LNCaP clone FGC (cell line): ENCODE results near the gene FCRL6.

Source experiments
- DNase-seq: peaks from one replicate; pipeline ENCODE4 v3.0.0-alpha.2; 2011; ENCODE audit warnings: low read depth
- H3K4me3 ChIP-seq: 2 replicates; pipeline ENCODE4 v1.5.1; 2011; ENCODE audit warnings: mild to moderate bottlenecking, low read depth, low read length, control low read depth
- TF ChIP-seq, protein P1 (sequence below): IDR thresholded peaks from 2 replicates; pipeline ENCODE4 v1.5.1; 2012; ENCODE audit warnings: mild to moderate bottlenecking; ENCODE audit not compliant: control insufficient read depth, insufficient read depth; ENCODE audit errors: extremely low read depth

FCRL6 gene

GRCh38 chr1:159857889-159858288 is 55.7 kb downstream of the FCRL6 start:
- no peak overlapping the region for H3K4me3 ChIP-seq
- no peak for DNase-seq
- TF ChIP-seq, protein P1, sequence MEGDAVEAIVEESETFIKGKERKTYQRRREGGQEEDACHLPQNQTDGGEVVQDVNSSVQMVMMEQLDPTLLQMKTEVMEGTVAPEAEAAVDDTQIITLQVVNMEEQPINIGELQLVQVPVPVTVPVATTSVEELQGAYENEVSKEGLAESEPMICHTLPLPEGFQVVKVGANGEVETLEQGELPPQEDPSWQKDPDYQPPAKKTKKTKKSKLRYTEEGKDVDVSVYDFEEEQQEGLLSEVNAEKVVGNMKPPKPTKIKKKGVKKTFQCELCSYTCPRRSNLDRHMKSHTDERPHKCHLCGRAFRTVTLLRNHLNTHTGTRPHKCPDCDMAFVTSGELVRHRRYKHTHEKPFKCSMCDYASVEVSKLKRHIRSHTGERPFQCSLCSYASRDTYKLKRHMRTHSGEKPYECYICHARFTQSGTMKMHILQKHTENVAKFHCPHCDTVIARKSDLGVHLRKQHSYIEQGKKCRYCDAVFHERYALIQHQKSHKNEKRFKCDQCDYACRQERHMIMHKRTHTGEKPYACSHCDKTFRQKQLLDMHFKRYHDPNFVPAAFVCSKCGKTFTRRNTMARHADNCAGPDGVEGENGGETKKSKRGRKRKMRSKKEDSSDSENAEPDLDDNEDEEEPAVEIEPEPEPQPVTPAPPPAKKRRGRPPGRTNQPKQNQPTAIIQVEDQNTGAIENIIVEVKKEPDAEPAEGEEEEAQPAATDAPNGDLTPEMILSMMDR: no peak

- no peak for DNase-seq
- TF ChIP-seq, protein P1: no peak
- H3K4me3 ChIP-seq: no peak overlapping the region
Measured at GRCh38 chr1:159859767-159860322, 57.7 kb downstream of the FCRL6 start.

DNA sequence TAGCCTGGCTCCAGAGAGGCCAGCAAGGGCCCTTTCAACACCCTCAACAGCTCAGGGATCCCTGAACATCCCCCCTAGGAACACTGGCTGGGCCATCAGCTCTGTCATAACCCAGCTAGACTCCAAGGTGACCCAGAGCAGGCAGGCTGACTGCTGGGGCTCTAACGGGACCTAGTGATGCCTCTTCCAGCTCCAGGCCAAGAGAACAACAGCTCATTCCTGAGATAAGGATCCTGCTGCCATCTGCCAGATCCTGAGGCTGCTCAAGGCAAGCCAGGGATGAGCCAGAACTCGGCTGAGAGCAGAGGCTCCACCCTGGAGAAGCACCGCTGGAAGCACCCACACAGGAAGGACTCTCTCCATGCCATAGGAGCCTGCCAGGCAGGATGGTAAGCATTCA is 58.3 kb downstream of the FCRL6 start:
- TF ChIP-seq, protein P1: no peak
- H3K4me3 ChIP-seq: no peak overlapping the region
- DNase-seq: no peak

- H3K4me3 ChIP-seq: no peak overlapping the region
- no peak for DNase-seq
- TF ChIP-seq, protein P1: no peak
Measured at GRCh38 chr1:159861218-159861617, 59.1 kb downstream of the FCRL6 start.

DNA sequence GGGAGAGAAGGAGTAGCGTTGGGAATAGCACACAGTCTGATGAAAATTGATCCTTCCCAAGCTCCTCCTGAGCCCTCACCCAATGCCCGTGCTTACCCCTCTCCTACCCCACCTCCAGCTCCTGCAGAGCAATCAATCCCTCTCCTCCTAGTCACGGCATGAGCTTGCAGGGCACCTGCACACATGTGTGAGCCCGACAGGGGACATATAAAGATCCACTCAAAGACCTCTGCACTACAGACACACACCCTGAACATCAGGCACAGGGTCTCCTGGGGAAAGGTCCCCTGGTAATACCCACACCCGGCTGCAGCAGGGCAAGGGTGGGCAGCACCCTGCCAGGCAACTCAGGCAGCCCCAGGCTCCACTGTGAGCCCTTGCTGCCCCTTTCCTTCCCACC is 59.9 kb downstream of the FCRL6 start:
- no peak overlapping the region for H3K4me3 ChIP-seq
- DNase-seq: no peak

DNA sequence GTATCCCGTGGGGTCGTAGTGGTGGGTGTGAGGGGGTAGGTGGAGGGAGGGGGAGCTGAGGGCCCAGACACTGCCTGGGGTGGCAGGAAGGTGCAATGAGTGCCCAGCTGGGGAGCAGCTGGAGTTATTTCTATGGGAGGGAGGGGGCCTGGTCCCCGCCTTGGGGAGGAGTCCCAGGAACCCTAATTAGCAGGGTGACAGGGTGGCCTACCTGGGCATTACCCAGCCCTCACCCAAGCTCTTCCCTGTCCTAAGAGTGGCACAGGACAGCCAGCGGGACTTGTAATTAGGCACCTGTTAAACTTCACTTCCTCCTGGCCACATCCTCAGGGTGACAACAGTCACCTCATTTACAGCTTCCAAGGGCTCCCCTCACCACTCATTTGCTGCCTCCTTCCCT is 60.4 kb downstream of the FCRL6 start, which contains the start of gene VSIG8:
Gene VSIG8, minus strand, starts transcription at position 101 of the 400 bp plus-strand sequence. CDS start 136 bp downstream, outside the sequence.
- DNase-seq: no peak
- no peak within 1 kb of the TSS for H3K4me3 ChIP-seq
- TF ChIP-seq, protein P1: no peak

More for the DNA sequence above, 59.9 kb downstream of the FCRL6 start:
- TF ChIP-seq, protein P1: no peak

DNA sequence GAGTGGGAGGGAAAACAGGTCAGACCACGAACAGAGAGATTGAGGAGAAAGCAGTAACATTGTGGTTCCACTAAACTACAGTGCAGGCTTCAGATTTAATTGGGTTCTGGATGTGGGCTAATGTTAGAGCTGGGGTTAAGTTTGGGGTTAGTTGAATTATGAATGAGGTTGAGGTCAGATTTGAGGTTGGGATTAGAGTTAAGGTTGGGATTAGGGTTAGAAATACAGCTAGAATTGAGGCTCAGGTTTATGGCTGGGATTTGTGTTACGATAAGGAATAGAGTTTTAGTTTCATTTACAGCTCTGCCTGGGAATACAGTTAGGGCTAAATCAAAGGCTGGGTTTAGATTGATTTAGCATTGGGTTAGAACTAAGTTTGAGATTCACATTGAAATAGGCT is 62.1 kb downstream of the FCRL6 start:
- no peak for DNase-seq
- TF ChIP-seq, protein P1: no peak
- H3K4me3 ChIP-seq: no peak overlapping the region
